NCI-H226 (cell line): ENCODE data around the gene MIDN.
"Not testable (repeated sequence)": the region's sequence is repeated elsewhere in the genome, so short reads cannot be mapped to it uniquely, and the experiment has no call there.

Experiments
- DNase-seq: peaks from one replicate; pipeline ENCODE4 v3.0.0-alpha.2; 2015

The MIDN gene

DNA sequence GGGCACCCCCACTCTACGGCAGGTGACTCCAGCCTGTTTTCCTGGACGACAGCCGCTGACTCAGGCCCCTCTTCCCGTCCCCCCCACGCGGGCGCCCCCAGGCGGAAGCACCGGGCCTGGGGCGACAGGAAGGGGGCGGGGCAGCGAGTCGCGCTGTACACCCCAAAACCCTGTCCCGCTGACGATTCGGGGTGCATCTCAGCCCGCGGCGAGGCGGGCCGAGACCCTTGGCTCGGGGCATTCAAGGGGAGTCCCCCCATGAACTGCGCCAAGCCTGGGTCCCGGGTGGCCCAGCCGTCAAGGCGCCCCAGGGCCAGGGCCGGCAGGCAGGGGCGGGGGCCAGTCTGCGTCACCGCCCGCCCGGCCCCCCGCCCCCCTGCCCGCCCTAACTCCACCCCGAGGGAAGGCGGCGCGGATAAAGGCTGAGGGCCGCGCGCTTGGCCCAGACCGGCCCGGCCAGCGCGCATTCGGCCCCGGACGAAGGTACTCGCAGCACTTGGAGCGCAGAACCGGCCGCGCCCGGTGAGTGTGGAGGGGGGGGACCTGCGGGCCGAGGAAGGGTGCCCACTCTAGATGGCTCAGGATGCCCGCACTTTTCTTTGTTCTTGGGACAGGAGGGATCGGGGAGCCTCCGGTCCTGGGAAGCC lies at the start of gene MIDN:
Gene MIDN, plus strand, starts transcription at position 445 of the 647 bp plus-strand sequence. CDS start 1,714 bp downstream, outside the sequence.
- DNase-seq = peak; percentile 74

DNA sequence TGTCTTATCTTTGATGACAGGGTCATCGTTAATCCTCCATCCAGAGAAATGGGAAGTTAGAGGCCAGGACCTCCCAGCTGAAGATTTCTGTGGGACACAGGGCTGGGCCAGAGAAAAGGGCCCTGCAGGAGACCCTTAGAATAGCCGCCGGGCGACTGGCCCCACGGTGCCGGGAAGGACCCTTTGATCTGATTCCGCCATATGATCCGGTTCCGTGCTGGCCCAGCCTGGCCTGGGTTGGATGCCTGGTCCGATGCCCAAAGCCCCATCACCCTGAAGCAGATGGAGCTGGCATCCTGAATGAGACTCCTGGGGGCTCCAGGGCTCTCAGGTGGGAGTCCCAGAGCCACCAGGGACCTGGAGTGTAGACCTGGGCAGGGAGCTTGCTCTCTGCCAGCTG lies 48.9 kb upstream of the MIDN start:
- DNase-seq = no peak

DNA sequence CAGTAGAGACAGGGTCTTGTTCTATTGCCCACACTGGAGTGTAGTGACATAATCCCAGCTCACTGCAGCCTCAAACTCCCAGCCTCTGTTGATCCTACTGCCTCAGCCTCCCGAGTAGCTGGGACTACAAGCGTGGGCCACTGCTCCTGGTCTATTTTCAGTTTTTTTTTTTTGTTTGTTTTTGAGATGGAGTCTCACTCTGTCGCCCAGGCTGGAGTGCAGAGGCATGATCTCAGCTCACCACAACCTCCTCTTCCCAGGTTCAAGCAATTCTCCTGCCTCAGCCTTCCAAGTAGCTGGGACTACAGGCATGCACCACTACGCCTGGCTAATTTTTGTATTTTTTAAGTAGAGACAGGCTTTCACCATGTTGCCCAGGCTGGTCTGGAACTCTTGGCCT lies 47.8 kb upstream of the MIDN start:
- not testable (repeated sequence) for DNase-seq

GRCh38 chr19:1205114-1206099 lies 43.0 kb upstream of the MIDN start, which contains the start of gene STK11:
TSS of gene STK11 (plus strand) at chr19:1205778. CDS start at chr19:1206914, 1,136 bp downstream.
- peak; percentile 96 for DNase-seq

GRCh38 chr19:1206150-1206863 lies 42.1 kb upstream of the MIDN start:
- no peak for DNase-seq

DNA sequence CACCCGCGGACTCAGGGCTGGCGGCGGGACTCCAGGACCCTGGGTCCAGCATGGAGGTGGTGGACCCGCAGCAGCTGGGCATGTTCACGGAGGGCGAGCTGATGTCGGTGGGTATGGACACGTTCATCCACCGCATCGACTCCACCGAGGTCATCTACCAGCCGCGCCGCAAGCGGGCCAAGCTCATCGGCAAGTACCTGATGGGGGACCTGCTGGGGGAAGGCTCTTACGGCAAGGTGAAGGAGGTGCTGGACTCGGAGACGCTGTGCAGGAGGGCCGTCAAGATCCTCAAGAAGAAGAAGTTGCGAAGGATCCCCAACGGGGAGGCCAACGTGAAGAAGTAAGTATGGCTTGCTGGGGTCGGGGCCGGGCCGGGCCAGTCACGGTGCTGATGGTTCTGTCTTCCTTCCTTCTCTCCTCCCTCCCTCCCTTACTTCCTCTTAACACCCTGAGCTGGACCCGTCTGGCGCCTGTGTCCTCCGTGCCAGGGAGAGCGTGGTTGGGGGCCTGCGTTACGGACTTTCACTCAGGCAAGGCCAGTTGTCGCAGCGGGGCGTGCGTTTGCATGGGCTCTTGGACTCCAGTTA lies 41.4 kb upstream of the MIDN start:
- DNase-seq = no peak

- peak; percentile 40 for DNase-seq
These were observed 39.6 kb upstream of the MIDN start for GRCh38 chr19:1208830-1209229.

GRCh38 chr19:1210227-1210538 lies 38.2 kb upstream of the MIDN start:
- no peak for DNase-seq

DNA sequence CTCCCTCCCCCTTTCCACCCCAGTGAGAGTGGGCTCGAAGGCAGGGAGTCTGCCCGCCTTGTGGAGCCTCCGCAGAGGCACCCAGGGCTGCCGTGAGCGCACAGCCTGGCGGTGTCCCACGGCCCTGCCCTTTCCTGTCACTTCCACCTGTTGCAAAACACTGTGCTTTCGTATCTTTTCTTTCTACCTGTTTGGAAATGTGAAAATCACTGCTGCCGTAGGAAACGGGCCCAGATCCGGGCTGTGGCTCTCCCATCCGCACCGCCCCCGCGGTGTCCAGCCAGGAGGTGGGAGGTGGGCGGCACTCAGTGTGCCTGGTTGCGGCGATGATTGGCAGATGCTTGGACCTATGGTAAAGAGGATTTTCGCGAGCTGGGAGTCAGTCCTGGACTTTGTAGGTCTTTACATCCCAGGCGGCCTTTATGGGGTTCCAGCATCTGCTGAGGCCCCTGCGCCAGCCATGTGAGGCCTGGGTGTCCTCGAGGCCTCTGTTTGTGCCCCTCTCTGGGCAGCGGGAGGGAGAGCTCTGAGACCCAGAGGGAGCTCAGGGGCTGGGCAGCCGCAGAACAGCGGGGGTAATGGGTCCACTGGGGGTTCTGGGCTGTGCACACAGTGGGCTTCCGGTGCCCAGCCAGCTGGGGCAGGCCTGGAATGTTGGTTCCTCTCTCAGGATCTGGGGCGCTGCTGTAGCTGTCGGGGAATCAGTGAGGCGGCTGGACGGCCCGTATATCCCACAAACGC lies 36.7 kb upstream of the MIDN start:
- peak; percentile 69 for DNase-seq

DNA sequence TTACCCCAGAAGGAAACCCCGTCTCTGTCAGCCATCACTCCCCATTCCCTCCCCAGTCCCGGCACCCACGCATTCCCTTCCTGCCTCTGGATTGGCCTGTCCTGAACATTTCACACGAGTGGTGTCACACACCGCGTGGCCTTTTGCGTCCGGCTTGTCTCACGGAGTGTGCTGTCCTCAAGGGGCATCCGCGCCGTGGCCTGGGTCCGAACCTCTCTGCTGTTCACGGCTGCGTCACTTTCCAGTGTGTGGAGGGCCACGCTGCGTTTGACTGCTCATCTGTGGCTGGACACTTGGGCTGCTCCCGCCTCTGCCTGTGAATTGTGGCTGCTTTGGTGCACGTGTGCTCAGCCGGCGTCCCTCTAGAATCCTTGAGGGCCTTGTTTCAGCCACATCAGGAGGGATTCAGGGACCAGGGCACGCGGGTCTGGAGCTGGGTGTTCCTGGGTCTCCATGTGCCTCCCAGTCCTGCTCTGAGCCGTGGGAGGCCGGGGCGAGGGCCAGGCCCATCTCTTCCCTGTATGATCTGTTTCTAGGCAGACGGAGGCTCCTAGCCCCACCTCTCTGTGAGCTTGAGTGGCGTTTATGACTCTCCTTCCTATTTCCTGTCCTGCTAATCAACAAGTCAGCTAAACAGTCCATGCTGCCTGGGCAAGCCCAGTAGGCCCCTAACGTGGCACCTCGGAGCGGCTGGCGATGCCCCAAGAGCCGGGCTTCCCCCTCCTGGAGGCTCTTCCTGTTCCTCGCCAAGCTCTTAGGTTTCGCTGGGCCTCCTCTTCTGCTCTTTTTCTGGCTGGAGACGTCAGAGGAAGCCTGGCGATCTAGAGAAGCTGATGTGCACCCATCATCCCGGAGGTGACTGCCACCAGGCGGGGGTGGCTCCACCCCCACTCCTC lies 34.7 kb upstream of the MIDN start:
- DNase-seq = peak; percentile 53

DNA sequence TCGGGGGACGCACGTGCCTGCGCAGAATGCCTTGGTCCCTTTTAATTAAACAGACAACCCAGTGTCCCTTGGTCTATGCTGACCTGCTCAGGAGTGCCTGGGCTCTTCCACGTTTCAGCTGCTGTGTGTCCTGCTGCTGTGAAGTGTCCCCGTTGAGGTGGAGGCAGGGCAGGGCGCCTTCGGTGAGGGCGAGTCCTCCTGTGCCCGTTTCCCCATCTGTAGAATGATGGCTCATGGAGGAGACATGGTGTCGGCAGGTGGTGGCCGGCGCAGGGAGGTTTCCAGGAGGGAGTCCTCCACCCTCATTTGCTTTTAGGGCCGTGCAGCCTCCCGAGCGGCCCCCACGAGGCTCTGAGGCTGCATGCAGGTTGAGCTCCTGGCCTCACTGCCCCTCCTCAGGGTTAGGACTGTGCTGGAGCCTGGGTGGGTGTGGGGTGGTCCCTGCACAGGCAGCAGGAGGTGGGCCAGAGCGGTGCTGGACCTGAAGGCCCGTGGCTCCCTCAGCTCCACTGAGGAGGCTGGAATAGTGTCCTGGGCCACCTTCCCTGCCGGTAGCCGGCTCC lies 34.0 kb upstream of the MIDN start:
- DNase-seq = no peak

GRCh38 chr19:1214862-1215731 lies 33.3 kb upstream of the MIDN start:
- peak; percentile 68 for DNase-seq

- no peak for DNase-seq
These were observed 31.6 kb upstream of the MIDN start for GRCh38 chr19:1216756-1217155.

DNA sequence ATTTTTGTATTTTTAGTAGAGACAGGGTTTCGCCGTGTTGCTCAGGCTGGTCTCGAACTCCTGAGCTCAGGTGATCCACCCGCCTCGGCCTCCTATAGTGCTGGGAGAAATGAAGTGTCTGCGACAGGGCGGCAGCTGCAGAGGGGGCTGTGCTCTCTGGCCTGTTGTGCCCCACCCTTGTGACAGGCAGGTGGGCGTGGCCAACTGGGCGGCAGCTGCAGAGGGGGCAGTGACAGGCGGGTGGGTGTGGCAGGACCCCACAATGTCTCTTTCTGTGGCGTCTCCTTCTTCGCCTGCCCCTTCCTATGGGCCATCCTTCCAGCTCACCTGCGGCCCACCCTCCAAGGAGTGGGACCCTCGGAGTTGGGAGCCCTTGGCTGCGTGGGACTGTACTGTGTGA lies 31.0 kb upstream of the MIDN start:
- no peak for DNase-seq

DNA sequence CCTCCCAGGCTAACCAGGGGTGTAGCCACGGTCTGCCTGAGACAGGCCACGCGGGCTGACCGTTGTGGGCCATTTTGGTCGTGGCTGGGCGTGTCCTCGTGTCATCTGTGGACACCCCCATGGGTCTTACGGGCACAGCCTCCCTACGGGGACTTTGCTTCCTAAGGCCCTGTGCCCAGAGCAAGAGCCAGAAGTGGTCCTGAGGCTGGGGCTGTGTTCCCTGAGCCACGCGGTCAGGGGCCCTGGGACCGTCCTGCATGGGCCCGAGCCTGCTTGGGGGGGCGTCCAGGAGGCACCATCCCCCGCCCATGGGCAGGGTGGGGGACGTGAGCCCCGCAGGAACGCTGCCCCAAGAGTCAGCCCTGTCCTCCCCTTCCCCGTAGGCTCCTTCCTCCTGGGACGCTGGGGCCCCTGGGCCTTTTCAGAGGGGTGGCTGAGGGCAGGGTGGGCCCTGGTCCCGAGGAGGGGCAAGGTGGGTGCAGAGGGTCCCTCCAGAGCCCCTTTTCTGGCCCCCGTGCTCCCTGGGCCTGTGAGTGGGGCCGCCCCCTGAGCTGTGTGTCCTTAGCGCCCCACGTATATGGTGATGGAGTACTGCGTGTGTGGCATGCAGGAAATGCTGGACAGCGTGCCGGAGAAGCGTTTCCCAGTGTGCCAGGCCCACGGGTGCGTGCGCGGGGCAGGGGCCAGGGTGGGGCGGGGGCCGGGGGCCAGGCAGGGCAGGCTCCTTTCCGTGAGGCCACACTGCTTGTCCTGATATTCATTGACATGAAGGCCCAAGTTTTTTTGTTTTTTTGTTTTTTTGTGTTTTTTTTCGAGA lies 29.4 kb upstream of the MIDN start:
- no peak for DNase-seq

GRCh38 chr19:1219786-1220476 lies 28.5 kb upstream of the MIDN start:
- DNase-seq = no peak

DNA sequence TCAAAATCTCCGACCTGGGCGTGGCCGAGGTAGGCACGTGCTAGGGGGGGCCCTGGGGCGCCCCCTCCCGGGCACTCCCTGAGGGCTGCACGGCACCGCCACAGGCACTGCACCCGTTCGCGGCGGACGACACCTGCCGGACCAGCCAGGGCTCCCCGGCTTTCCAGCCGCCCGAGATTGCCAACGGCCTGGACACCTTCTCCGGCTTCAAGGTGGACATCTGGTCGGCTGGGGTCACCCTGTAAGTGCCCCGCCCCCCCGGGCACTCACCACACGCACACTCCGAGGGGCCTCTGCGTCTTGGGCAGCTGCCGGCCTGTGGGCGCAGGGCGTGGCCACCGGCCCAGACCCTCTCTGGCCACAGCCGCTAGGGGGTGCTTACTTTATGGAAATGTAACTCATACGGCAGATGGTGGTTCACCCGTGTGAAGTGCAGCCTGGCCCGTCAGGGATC lies 27.9 kb upstream of the MIDN start:
- no peak for DNase-seq
